ENCODE results near the gene GNAL. TPM values are rescaled to one million over a fixed set of nuclear protein-coding genes. Genes with fewer than 3 reads are reported as not detected.
"Not testable (repeated sequence)": the region's sequence is repeated elsewhere in the genome, so short reads cannot be mapped to it uniquely, and the experiment has no call there.

The GNAL gene
- total RNA-seq, 4 donors from 2014 or later: 13.5 to 24.6 (median 19.9) TPM

DNA sequence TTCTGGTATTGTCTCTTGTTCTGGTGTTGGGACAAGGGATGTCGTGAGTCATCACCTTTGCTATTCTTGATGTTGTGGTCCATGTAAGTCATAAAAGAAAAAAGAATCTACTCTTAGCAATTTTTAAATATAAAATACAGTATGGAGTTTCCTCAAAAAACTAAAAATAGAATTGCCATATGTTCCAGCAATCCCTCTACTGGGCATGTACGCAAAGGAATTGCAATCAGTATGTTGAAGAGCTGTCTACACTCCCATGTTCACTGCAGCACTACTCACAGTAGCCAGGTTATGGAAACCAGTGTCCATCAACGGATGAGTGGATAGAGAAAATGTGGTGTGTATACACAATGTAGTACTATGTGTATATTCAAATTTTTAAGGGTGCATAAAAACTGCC, 10.9 kb upstream of the GNAL start:
- Histone ChIP-seq H3K9me3 (no peaks in the 10 kb centered on the region), H3K27ac (no peak overlapping the region), H3K4me1 (no peaks in the 10 kb centered on the region), H3K4me3 (no peak overlapping the region), H3K27me3 (peaks cover 66% of the 10 kb centered on the region), H3K36me3 (no peaks in the 10 kb centered on the region)
- WGBS, 2 donors (ENCODE audit: low coverage in 1 of 2): 61 to 83% methylated on average over 3 of the region's 3 CpGs
- no peak for ATAC-seq
- TF ChIP-seq POLR2AphosphoS5 (IDR thresholded peaks at IDR 0.05): no peak
- no peak for TF ChIP-seq EP300 (IDR thresholded peaks at IDR 0.05)
- no peak for TF ChIP-seq POLR2A (IDR thresholded peaks at IDR 0.05)
- TF ChIP-seq, protein P1, sequence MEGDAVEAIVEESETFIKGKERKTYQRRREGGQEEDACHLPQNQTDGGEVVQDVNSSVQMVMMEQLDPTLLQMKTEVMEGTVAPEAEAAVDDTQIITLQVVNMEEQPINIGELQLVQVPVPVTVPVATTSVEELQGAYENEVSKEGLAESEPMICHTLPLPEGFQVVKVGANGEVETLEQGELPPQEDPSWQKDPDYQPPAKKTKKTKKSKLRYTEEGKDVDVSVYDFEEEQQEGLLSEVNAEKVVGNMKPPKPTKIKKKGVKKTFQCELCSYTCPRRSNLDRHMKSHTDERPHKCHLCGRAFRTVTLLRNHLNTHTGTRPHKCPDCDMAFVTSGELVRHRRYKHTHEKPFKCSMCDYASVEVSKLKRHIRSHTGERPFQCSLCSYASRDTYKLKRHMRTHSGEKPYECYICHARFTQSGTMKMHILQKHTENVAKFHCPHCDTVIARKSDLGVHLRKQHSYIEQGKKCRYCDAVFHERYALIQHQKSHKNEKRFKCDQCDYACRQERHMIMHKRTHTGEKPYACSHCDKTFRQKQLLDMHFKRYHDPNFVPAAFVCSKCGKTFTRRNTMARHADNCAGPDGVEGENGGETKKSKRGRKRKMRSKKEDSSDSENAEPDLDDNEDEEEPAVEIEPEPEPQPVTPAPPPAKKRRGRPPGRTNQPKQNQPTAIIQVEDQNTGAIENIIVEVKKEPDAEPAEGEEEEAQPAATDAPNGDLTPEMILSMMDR (IDR thresholded peaks at IDR 0.05): no peak

DNA sequence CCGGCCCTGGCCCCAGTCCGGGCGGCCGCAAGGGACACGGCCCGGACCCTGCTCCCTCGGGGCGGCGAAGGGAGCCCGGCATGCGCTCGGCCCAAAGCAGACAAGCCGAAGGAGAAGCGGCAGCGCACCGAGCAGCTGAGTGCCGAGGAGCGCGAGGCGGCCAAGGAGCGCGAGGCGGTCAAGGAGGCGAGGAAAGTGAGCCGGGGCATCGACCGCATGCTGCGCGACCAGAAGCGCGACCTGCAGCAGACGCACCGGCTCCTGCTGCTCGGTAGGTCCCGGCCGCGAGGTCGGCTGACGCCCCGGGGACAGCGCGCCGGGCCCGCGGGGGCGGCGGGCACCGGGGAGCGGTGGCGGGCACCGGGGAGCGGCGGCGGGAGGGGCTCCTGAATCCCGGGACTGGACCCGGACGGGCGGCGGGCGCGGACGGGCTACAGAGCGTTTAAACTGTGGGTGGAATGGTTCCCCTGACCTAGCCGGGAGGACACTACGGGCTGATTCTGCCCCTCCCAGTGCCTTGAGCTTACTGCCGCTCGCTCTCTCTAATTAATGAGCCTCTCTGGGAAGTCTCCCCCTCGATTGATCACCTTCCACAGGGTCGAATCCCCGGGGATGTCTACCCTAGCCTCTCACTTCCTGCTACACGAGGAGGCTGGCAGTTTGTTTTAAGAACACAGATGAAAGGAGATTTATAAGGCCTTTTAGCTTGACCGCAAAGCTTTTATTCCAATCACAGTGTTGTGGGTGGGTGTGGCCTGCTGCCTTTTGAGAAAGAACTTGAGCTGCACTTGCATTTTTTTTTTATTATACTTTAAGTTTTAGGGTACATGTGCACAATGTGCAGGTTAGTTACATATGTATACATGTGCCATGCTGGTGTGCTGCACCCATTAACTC, 853 bp downstream of the GNAL start:
- H3K4me3 ChIP-seq: peak overlapping the region; percentile 54 to 87
- TF ChIP-seq POLR2A (IDR thresholded peaks at IDR 0.05) (no peak), POLR2AphosphoS5 (IDR thresholded peaks at IDR 0.05) (no peak), EP300 (IDR thresholded peaks at IDR 0.05) (no peak)
- TF ChIP-seq, protein P1 (IDR thresholded peaks at IDR 0.05): no peak
- peaks cover 0 to 17% (median 6%) of the 10 kb centered on the region in 3 donors for H3K4me1 ChIP-seq
- WGBS, 2 donors (ENCODE audit: low coverage in 1 of 2): 2 to 5% methylated on average over 4 to 7 of the region's 72 CpGs
- peak overlapping the region; percentile 0 to 86 (median 84) for H3K27ac ChIP-seq
- peak; percentile 60 for ATAC-seq
- H3K27me3 ChIP-seq: no peaks in the 10 kb centered on the region
- no peaks in the 10 kb centered on the region for H3K9me3 ChIP-seq
- H3K36me3 ChIP-seq: no peaks in the 10 kb centered on the region

DNA sequence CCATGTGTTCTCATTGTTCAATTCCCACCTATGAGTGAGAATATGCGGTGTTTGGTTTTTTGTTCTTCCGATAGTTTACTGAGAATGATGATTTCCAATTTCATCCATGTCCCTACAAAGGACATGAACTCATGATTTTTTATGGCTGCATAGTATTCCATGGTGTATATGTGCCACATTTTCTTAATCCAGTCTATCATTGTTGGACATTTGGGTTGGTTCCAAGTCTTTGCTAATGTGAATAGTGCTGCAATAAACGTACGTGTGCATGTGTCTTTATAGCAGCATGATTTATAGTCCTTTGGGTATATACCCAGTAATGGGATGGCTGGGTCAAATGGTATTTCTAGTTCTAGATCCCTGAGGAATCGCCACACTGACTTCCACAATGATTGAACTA, 1.6 kb downstream of the GNAL start:
- not testable (repeated sequence) for H3K9me3 ChIP-seq, H3K36me3 ChIP-seq, H3K27me3 ChIP-seq, H3K27ac ChIP-seq, H3K4me3 ChIP-seq, ATAC-seq
- no CpG with 5 or more reads among the region's 5 CpGs for WGBS, 2 donors (ENCODE audit: low coverage in 1 of 2)
- peaks cover 0 to 17% (median 6%) of the 10 kb centered on the region in 3 donors for H3K4me1 ChIP-seq

DNA sequence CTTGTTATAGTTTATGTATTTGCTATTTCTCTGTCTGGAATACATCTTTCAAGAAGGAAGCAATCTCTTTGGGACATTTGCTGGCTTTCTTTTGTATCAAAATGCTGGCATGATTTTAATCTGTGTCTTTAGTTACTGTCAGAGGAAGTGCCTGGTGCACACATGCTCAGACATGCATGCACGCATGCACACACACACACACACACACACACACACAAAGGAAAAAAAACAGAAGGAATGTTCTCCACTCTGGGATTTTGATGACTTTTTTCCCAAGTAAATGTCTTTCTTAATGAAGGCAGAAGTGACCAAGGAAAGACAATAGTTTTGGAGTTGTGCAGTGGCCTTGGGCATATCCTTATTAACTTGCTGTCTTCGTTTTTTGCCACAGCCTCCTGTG, 6.7 kb downstream of the GNAL start:
- no peak overlapping the region for H3K4me3 ChIP-seq
- H3K4me1 ChIP-seq: no peaks in the 10 kb centered on the region
- no peak for ATAC-seq
- WGBS, 2 donors (ENCODE audit: low coverage in 1 of 2): 85 to 87% methylated on average over 2 of the region's 2 CpGs
- H3K27ac ChIP-seq: no peak overlapping the region
- no peaks in the 10 kb centered on the region for H3K36me3 ChIP-seq
- no peaks in the 10 kb centered on the region for H3K27me3 ChIP-seq
- H3K9me3 ChIP-seq: no peaks in the 10 kb centered on the region
- no peak for TF ChIP-seq EP300 (IDR thresholded peaks at IDR 0.05)
- no peak for TF ChIP-seq POLR2AphosphoS5 (IDR thresholded peaks at IDR 0.05)
- TF ChIP-seq POLR2A (IDR thresholded peaks at IDR 0.05): no peak
- TF ChIP-seq, protein P1 (IDR thresholded peaks at IDR 0.05): no peak

DNA sequence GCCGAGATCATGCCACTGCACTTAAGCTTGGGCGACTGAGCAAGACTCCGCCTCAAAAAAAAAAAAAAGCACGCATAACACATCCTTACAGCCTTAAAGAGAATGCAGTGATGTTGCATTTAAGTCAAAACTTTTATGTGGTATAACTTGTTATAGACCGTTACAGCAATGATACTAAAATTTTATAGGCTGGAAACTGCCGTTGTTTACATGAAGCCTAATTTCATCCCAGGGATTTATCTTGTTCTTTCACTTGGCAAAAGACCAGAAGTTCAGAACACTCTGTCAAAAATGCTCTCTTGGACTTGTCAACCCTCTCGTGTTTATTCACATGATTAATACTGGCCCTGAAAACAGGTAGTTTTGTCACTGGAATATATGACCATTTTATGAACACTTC, 7.4 kb downstream of the GNAL start:
- no peaks in the 10 kb centered on the region for H3K4me1 ChIP-seq
- no peaks in the 10 kb centered on the region for H3K36me3 ChIP-seq
- WGBS, 2 donors (ENCODE audit: low coverage in 1 of 2): 56 to 80% methylated on average over 3 to 7 of the region's 7 CpGs
- no peaks in the 10 kb centered on the region for H3K27me3 ChIP-seq
- ATAC-seq: no peak
- H3K4me3 ChIP-seq: no peak overlapping the region
- TF ChIP-seq, protein P1 (IDR thresholded peaks at IDR 0.05): no peak
- no peak for TF ChIP-seq EP300 (IDR thresholded peaks at IDR 0.05)
- TF ChIP-seq POLR2AphosphoS5 (IDR thresholded peaks at IDR 0.05): no peak
- TF ChIP-seq POLR2A (IDR thresholded peaks at IDR 0.05): no peak
- H3K9me3 ChIP-seq: no peaks in the 10 kb centered on the region
- H3K27ac ChIP-seq: no peak overlapping the region
